B cell (primary cell): Measurements from ENCODE around the gene ENTHD1.

Experiments used
- CTCF ChIP-seq: fragments of 200-600 bp; IDR thresholded peaks from one replicate; pipeline ENCODE4 v1.8.0; 2022; ENCODE audit warnings: antibody characterized with exemption, mild to moderate bottlenecking
- EZH2 ChIP-seq: IDR thresholded peaks from 2 replicates; pipeline ENCODE4 v1.6.1; 2012; ENCODE audit warnings: borderline replicate concordance, low read depth, mild to moderate bottlenecking, moderate library complexity, low read length; ENCODE audit not compliant: insufficient read depth, poor library complexity, severe bottlenecking

- TF ChIP-seq CTCF: no peak
- no peak for TF ChIP-seq EZH2
Measured at GRCh38 chr22:39805117-39805516, 88.4 kb downstream of the ENTHD1 start.
